ENCODE data around the gene VMO1. TPM values are rescaled to one million over a fixed set of nuclear protein-coding genes. Genes with fewer than 3 reads are reported as not detected.

Gene VMO1
- total RNA-seq, 1 experiment from 2014 or later = 1.2 TPM

DNA sequence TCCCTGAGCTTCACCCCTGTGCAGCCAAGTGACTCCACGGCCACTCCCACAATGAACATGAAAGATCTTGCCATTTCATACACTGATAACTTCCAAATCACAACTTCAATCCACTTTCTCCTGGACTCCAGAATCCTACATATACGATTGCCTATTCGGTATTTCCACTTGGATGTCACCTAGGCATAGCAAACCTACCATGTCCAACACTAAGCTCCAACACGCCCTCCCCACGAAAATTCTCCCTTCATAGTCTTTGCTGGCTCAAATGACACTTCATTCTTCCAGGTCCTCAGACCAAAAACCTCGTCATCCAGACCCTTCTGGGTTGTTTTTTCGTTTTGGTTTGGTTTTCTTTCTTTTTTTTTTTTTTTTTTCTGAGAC, 4.5 kb upstream of the VMO1 start:
- H3K27me3 Mint-ChIP-seq (ENCODE audit: low read depth) = peaks cover 53% of the 10 kb centered on the region
- ATAC-seq = no peak
- CTCF ChIA-PET = interaction anchor here (0.6 to 3.2 kb wide), 26 partner anchors 9 to 110 kb away, joined by 3 to 27 read pairs (median 4); partner anchors contain the start of genes ARRB2, C17orf107, MED11 and PLD2

DNA sequence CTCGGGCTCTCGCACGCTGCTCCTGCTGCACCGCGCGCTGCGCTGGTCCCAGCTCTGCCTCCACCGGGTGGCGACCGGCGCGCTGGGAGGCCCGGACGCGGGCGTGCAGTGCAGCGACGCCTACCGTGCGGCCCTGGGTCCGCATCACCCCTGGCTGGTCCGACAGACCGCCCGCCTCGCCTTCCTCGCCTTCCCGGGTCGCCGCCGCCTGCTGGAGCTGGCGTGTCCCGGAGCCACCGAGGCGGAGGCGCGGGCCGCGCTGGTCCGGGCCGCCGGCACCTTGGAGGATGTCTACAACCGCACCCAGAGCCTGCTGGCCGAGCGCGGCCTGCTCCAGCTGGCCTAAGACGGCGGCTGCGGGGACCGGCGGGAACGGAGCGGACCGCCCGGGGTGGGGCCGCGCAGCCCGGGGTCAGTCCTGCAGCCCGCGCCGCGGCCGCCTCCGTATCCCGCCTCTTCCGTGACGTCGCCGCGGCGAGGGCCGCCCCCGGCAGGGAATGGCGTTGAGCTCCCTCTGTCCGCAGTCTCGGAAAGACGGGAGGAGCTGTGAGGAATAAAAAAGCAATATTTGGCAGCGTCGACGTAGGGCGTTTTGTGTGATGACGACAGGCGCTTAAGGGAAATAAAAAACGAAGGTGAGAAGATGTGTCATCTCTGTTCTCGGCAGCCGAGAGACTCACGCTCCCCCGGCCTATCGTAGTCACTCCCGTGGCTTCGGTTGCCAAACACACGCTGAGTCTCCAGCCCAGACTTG, 4.0 kb upstream of the VMO1 start:
- H3K4me1 Mint-ChIP-seq = peaks cover 33% of the 10 kb centered on the region
- no peaks in the 10 kb centered on the region for H3K9me3 Mint-ChIP-seq
- peaks cover 55% of the 10 kb centered on the region for H3K27me3 Mint-ChIP-seq (ENCODE audit: low read depth)
- H3K27ac Mint-ChIP-seq = no peak overlapping the region
- ChIA-PET POLR2A (interaction anchor here (0.9 to 1.9 kb wide), 2 partner anchors 16 to 69 kb away, joined by 3 to 12 read pairs; partner anchors contain the start of gene PLD2), CTCF (interaction anchor here (0.6 to 3.2 kb wide), 32 partner anchors 9 to 150 kb away, joined by 3 to 27 read pairs (median 4); partner anchors contain the start of genes ARRB2, C17orf107, MED11 and PLD2)
- no peaks in the 10 kb centered on the region for H3K36me3 Mint-ChIP-seq
- ATAC-seq (peak; percentile 65), DNase-seq (ENCODE audit: low spot score) (peak; percentile 71)
- H3K4me3 Mint-ChIP-seq = peak overlapping the region; percentile 80
- 0 out of 2 replicates have a peak, but pooled peaks have one; percentile 57 for TF ChIP-seq ZBTB21 (CRISPR knock-in tag; IDR thresholded peaks at IDR 0.05; ENCODE audit: borderline replicate concordance)
- TF ChIP-seq, protein P1, sequence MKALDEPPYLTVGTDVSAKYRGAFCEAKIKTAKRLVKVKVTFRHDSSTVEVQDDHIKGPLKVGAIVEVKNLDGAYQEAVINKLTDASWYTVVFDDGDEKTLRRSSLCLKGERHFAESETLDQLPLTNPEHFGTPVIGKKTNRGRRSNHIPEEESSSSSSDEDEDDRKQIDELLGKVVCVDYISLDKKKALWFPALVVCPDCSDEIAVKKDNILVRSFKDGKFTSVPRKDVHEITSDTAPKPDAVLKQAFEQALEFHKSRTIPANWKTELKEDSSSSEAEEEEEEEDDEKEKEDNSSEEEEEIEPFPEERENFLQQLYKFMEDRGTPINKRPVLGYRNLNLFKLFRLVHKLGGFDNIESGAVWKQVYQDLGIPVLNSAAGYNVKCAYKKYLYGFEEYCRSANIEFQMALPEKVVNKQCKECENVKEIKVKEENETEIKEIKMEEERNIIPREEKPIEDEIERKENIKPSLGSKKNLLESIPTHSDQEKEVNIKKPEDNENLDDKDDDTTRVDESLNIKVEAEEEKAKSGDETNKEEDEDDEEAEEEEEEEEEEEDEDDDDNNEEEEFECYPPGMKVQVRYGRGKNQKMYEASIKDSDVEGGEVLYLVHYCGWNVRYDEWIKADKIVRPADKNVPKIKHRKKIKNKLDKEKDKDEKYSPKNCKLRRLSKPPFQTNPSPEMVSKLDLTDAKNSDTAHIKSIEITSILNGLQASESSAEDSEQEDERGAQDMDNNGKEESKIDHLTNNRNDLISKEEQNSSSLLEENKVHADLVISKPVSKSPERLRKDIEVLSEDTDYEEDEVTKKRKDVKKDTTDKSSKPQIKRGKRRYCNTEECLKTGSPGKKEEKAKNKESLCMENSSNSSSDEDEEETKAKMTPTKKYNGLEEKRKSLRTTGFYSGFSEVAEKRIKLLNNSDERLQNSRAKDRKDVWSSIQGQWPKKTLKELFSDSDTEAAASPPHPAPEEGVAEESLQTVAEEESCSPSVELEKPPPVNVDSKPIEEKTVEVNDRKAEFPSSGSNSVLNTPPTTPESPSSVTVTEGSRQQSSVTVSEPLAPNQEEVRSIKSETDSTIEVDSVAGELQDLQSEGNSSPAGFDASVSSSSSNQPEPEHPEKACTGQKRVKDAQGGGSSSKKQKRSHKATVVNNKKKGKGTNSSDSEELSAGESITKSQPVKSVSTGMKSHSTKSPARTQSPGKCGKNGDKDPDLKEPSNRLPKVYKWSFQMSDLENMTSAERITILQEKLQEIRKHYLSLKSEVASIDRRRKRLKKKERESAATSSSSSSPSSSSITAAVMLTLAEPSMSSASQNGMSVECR (CRISPR knock-in tag; IDR thresholded peaks at IDR 0.05; ENCODE audit: borderline replicate concordance) = no peak
- TF ChIP-seq CREM (CRISPR knock-in tag; IDR thresholded peaks at IDR 0.05) = peak; percentile 87
- TF ChIP-seq ZNF317 (CRISPR knock-in tag; IDR thresholded peaks at IDR 0.05; ENCODE audit: borderline replicate concordance, low read depth) = no peak
- TF ChIP-seq, protein P2, sequence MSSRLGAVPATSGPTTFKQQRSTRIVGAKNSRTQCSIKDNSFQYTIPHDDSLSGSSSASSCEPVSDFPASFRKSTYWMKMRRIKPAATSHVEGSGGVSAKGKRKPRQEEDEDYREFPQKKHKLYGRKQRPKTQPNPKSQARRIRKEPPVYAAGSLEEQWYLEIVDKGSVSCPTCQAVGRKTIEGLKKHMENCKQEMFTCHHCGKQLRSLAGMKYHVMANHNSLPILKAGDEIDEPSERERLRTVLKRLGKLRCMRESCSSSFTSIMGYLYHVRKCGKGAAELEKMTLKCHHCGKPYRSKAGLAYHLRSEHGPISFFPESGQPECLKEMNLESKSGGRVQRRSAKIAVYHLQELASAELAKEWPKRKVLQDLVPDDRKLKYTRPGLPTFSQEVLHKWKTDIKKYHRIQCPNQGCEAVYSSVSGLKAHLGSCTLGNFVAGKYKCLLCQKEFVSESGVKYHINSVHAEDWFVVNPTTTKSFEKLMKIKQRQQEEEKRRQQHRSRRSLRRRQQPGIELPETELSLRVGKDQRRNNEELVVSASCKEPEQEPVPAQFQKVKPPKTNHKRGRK (CRISPR knock-in tag; IDR thresholded peaks at IDR 0.05; ENCODE audit: borderline replicate concordance) = no peak

More for the DNA sequence above, 4.5 kb upstream of the VMO1 start:
- H3K4me3 Mint-ChIP-seq = peak overlapping the region; percentile 77
- POLR2A ChIA-PET = interaction anchor here (0.6 to 1.9 kb wide), 3 partner anchors 16 to 68 kb away, joined by 3 to 12 read pairs (median 3); partner anchors contain the start of gene PLD2
- peaks cover 33% of the 10 kb centered on the region for H3K4me1 Mint-ChIP-seq
- H3K36me3 Mint-ChIP-seq = no peaks in the 10 kb centered on the region
- no peak for DNase-seq (ENCODE audit: low spot score)
- no peak overlapping the region for H3K27ac Mint-ChIP-seq
- TF ChIP-seq, protein P3, sequence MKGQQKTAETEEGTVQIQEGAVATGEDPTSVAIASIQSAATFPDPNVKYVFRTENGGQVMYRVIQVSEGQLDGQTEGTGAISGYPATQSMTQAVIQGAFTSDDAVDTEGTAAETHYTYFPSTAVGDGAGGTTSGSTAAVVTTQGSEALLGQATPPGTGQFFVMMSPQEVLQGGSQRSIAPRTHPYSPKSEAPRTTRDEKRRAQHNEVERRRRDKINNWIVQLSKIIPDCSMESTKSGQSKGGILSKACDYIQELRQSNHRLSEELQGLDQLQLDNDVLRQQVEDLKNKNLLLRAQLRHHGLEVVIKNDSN (CRISPR knock-in tag; IDR thresholded peaks at IDR 0.05) = no peak
- TF ChIP-seq EMX1 (CRISPR knock-in tag; IDR thresholded peaks at IDR 0.05) (no peak), NFYB (CRISPR knock-in tag; conservative IDR thresholded peaks at IDR 0.05; ENCODE audit: low read depth) (no peak), ZNF317 (CRISPR knock-in tag; IDR thresholded peaks at IDR 0.05; ENCODE audit: borderline replicate concordance, low read depth) (no peak), ZNF232 (CRISPR knock-in tag; IDR thresholded peaks at IDR 0.05) (no peak), CBFB (CRISPR knock-in tag; IDR thresholded peaks at IDR 0.05; ENCODE audit: low read depth) (no peak), ZNF219 (CRISPR knock-in tag; IDR thresholded peaks at IDR 0.05; ENCODE audit: borderline replicate concordance) (no peak), SMAD4 (CRISPR knock-in tag; IDR thresholded peaks at IDR 0.05) (no peak), IRF2 (CRISPR knock-in tag; IDR thresholded peaks at IDR 0.05; ENCODE audit: borderline replicate concordance, low read depth) (no peak), FOXP1 (CRISPR knock-in tag; IDR thresholded peaks at IDR 0.05; ENCODE audit: borderline replicate concordance) (no peak), RELA (CRISPR knock-in tag; IDR thresholded peaks at IDR 0.05; ENCODE audit: borderline replicate concordance) (no peak), ZNF671 (CRISPR knock-in tag; IDR thresholded peaks at IDR 0.05) (no peak)
- TF ChIP-seq, protein P4, sequence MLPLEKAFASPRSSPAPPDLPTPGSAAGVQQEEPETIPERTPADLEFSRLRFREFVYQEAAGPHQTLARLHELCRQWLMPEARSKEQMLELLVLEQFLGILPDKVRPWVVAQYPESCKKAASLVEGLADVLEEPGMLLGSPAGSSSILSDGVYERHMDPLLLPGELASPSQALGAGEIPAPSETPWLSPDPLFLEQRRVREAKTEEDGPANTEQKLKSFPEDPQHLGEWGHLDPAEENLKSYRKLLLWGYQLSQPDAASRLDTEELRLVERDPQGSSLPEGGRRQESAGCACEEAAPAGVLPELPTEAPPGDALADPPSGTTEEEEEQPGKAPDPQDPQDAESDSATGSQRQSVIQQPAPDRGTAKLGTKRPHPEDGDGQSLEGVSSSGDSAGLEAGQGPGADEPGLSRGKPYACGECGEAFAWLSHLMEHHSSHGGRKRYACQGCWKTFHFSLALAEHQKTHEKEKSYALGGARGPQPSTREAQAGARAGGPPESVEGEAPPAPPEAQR (CRISPR knock-in tag; IDR thresholded peaks at IDR 0.05) = no peak
- TF ChIP-seq, protein P5, sequence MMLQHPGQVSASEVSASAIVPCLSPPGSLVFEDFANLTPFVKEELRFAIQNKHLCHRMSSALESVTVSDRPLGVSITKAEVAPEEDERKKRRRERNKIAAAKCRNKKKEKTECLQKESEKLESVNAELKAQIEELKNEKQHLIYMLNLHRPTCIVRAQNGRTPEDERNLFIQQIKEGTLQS (CRISPR knock-in tag; conservative IDR thresholded peaks at IDR 0.05) = no peak
- TF ChIP-seq, protein P6, sequence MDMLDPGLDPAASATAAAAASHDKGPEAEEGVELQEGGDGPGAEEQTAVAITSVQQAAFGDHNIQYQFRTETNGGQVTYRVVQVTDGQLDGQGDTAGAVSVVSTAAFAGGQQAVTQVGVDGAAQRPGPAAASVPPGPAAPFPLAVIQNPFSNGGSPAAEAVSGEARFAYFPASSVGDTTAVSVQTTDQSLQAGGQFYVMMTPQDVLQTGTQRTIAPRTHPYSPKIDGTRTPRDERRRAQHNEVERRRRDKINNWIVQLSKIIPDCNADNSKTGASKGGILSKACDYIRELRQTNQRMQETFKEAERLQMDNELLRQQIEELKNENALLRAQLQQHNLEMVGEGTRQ (CRISPR knock-in tag; IDR thresholded peaks at IDR 0.05) = no peak
- TF ChIP-seq, protein P7, sequence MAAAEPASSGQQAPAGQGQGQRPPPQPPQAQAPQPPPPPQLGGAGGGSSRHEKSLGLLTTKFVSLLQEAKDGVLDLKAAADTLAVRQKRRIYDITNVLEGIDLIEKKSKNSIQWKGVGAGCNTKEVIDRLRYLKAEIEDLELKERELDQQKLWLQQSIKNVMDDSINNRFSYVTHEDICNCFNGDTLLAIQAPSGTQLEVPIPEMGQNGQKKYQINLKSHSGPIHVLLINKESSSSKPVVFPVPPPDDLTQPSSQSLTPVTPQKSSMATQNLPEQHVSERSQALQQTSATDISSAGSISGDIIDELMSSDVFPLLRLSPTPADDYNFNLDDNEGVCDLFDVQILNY (CRISPR knock-in tag; IDR thresholded peaks at IDR 0.05) = no peak
- TF ChIP-seq, protein P8, sequence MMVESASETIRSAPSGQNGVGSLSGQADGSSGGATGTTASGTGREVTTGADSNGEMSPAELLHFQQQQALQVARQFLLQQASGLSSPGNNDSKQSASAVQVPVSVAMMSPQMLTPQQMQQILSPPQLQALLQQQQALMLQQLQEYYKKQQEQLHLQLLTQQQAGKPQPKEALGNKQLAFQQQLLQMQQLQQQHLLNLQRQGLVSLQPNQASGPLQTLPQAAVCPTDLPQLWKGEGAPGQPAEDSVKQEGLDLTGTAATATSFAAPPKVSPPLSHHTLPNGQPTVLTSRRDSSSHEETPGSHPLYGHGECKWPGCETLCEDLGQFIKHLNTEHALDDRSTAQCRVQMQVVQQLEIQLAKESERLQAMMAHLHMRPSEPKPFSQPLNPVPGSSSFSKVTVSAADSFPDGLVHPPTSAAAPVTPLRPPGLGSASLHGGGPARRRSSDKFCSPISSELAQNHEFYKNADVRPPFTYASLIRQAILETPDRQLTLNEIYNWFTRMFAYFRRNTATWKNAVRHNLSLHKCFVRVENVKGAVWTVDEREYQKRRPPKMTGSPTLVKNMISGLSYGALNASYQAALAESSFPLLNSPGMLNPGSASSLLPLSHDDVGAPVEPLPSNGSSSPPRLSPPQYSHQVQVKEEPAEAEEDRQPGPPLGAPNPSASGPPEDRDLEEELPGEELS (CRISPR knock-in tag; IDR thresholded peaks at IDR 0.05) = no peak
- H3K9me3 Mint-ChIP-seq = no peaks in the 10 kb centered on the region
